ENCODE measurements around the gene SYT7.

GRCh38 chr11:61599968-61600710, 19.3 kb upstream of the SYT7 start:
- no peak for TF ChIP-seq POLR2A (IDR thresholded peaks at IDR 0.05)
- no peak for TF ChIP-seq CTCF (IDR thresholded peaks at IDR 0.05)
